ENCODE measurements around the gene OGDHL. TPM values are rescaled to one million over a fixed set of nuclear protein-coding genes. Genes with fewer than 3 reads are reported as not detected.

Gene OGDHL
- total RNA-seq, 6 experiments from 2014 or later: 60.4 to 98.5 (median 76.8) TPM

- intact Hi-C loops (cut with DNase I): no loop called here
- TF ChIP-seq CTCF (IDR thresholded peaks at IDR 0.05): no peak
- no peak for TF ChIP-seq POLR2A (IDR thresholded peaks at IDR 0.05)
- H3K27ac ChIP-seq: no peak overlapping the region
- 52% methylated on average over 6 of the region's 7 CpGs for WGBS (ENCODE audit: insufficient coverage, low coverage, low lambda C conversion rate, missing lambda C conversion rate)
- no peaks in the 10 kb centered on the region for H3K4me1 ChIP-seq
- H3K36me3 ChIP-seq: no peaks in the 10 kb centered on the region
- peaks cover 0 to 13% of the 10 kb centered on the region in 2 donors for H3K27me3 ChIP-seq
- no peak for ATAC-seq
- no peak overlapping the region for H3K4me3 ChIP-seq
- H3K9me3 ChIP-seq: no peaks in the 10 kb centered on the region
- no peak for DNase-seq
Observed at GRCh38 chr10:49767752-49768151, 5.6 kb upstream of the OGDHL start.

GRCh38 chr10:49766484-49766883 lies 4.4 kb upstream of the OGDHL start:
- WGBS (ENCODE audit: insufficient coverage, low coverage, low lambda C conversion rate, missing lambda C conversion rate): 73% methylated on average over 2 of the region's 2 CpGs
- no peaks in the 10 kb centered on the region for H3K36me3 ChIP-seq
- TF ChIP-seq CTCF (IDR thresholded peaks at IDR 0.05): no peak
- no peak for TF ChIP-seq POLR2A (IDR thresholded peaks at IDR 0.05)
- H3K4me1 ChIP-seq: no peaks in the 10 kb centered on the region
- intact Hi-C loops (cut with DNase I): no loop called here
- no peak overlapping the region for H3K27ac ChIP-seq
- H3K27me3 ChIP-seq: peaks cover 0 to 13% of the 10 kb centered on the region in 2 donors
- no peak for DNase-seq
- H3K4me3 ChIP-seq: no peak overlapping the region
- ATAC-seq: no peak
- no peaks in the 10 kb centered on the region for H3K9me3 ChIP-seq

- H3K27ac ChIP-seq: no peak overlapping the region
- peak overlapping the region in 2 of 3 donors; percentile 82 to 85 for H3K4me3 ChIP-seq
- 26% methylated on average over 4 of the region's 4 CpGs for WGBS (ENCODE audit: insufficient coverage, low coverage, low lambda C conversion rate, missing lambda C conversion rate)
- no peaks in the 10 kb centered on the region for H3K9me3 ChIP-seq
- intact Hi-C loops (cut with DNase I): no loop called here
- peaks cover 0 to 15% (median 7%) of the 10 kb centered on the region in 4 donors for H3K4me1 ChIP-seq
- TF ChIP-seq POLR2A (IDR thresholded peaks at IDR 0.05): no peak
- no peak for TF ChIP-seq CTCF (IDR thresholded peaks at IDR 0.05)
- DNase-seq (no peak), ATAC-seq (no peak)
- no peaks in the 10 kb centered on the region for H3K36me3 ChIP-seq
- H3K27me3 ChIP-seq: no peaks in the 10 kb centered on the region
Observed at GRCh38 chr10:49762566-49762877, 399 bp upstream of the OGDHL start.

- H3K9me3 ChIP-seq: no peaks in the 10 kb centered on the region
- H3K4me3 ChIP-seq: peak overlapping the region; percentile 64 to 85 (median 82)
- DNase-seq (no peak), ATAC-seq (peak; percentile 6 to 36 (median 18))
- peaks cover 0 to 15% (median 7%) of the 10 kb centered on the region in 4 donors for H3K4me1 ChIP-seq
- WGBS (ENCODE audit: insufficient coverage, low coverage, low lambda C conversion rate, missing lambda C conversion rate): 21% methylated on average over 3 of the region's 16 CpGs
- peaks cover 0 to 8% (median 2%) of the 10 kb centered on the region in 4 donors for H3K36me3 ChIP-seq
- H3K27ac ChIP-seq: peak overlapping the region; percentile 85 to 95 (median 88)
- H3K27me3 ChIP-seq: no peaks in the 10 kb centered on the region
- intact Hi-C loops (cut with DNase I): no loop called here
- TF ChIP-seq POLR2A (IDR thresholded peaks at IDR 0.05): no peak
- TF ChIP-seq CTCF (IDR thresholded peaks at IDR 0.05): no peak
Observed at GRCh38 chr10:49761201-49761788, 828 bp downstream of the OGDHL start.
